Kasumi-1 (cell line): Measurements from ENCODE around the gene TBL1Y.
"Not testable (repeated sequence)": the region's sequence is repeated elsewhere in the genome, so short reads cannot be mapped to it uniquely, and the experiment has no call there.

Source experiments
- DNase-seq, 2 experiments: peaks; one replicate each; lab custom pipeline; 2025; lab: John Stamatoyannopoulos, UW

TBL1Y gene

DNA sequence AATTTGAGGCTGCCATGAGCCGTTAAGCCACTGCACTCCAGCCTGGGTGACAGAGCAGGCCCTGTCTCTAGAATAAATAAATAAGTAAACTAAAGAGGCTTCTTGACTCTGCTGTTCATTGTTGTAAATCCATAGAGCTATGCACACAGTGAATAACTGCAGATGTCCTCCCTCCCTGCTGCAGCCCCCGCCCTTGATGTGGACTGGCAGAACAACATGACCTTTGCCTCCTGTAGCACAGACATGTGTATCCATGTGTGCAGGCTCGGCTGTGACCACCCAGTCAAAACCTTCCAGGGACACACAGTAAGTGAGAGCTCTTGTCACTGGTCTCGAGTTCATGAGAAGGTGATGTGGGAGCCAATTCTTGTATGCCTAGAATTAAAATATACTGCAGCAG, 170.1 kb downstream of the TBL1Y start:
- not testable (repeated sequence) for DNase-seq

DNA sequence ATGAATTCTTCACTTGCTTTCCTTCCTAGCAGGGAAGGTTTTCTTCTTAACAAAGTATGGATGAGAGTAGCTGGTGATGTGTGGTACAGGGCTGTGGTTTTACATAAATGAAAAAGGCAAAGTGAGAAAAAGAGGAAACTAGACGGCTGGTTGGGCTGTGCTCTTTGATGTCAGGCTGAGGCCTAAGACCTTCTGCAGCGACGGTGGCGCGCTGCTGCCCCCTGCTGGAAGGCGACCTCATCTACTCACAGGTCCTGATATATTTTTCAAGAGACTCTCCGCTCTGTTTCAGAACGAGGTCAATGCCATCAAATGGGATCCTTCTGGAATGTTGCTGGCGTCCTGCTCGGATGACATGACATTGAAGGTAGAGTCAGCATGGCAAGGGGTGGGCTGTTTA, 175.1 kb downstream of the TBL1Y start:
- DNase-seq: no peak

DNA sequence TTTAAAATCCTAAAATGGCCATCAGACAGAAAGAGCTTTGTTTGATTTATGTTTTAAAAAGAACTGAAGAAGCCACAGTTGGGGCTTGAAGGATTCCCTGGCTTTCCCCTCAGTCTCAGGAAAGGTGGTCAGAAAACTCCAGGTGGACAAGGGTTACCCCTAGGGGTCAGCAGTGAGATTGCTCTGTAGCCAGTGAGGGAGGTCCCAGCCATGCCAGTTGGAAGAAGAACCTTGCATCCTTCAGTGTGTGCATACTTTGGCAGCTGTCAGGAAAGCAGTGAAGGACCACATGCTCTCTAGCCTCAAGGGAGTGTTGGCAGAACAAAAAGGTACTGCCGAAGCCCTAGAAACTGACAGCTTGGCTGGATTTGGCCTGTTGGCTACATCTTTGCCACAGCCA, 182.3 kb downstream of the TBL1Y start:
- no peak for DNase-seq

DNA sequence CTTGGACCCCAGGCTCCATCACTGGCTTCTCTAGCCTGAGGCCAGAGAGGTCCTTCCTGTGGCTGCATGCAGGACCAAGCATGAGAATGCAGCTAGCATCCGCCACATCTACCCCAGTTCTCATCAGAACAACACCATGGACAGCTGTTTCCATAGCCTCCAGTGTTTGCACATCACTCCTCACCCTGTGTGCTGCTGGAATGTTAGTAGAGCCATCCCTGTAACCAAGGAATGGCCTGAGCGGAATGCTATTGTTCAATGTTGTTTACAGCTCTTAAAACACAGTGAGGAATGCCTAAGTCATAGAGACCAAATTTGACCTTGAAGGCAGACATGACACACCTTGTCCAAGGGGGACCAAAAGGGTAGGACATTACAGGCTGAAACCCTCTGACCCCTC, 183.9 kb downstream of the TBL1Y start:
- DNase-seq: no peak

DNA sequence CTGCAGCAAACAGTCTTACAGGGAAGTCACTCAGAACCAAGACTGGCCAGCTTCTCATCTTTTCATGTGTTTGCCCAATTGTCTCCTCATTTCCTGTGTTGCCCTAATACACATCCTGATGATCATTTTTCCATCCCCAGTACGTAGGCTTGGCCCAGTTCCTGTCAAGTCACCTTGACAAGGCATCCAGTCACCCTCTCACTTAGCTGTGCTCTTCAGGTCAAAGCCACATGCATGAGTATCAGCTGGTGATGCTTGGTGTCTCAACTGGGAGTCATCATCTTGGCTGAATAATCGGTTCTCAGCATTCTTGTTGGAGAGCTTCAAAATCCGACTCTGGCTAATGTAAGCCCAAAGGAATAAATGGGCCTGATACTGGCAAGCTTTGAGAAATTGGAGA, 186.5 kb downstream of the TBL1Y start:
- DNase-seq: no peak

DNA sequence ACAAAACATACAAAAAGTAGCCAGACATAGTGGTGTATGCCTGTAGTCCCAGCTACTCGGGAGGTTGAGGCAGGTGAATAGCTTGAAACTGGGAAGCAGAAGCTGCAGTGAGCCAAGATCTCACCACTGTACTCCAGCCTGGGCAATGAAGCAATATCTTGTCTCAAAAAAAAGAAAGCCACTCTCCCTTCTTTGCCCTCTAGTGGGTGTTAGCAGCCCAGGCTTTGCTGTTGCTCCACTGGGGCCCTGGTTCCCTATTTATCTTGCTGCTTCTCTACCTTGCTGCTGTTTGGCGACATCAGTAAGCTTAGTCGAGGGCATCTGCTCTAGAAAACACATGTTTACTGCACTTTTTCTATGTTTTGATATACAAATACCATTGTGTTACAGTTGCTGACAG, 189.2 kb downstream of the TBL1Y start:
- DNase-seq: no peak

DNA sequence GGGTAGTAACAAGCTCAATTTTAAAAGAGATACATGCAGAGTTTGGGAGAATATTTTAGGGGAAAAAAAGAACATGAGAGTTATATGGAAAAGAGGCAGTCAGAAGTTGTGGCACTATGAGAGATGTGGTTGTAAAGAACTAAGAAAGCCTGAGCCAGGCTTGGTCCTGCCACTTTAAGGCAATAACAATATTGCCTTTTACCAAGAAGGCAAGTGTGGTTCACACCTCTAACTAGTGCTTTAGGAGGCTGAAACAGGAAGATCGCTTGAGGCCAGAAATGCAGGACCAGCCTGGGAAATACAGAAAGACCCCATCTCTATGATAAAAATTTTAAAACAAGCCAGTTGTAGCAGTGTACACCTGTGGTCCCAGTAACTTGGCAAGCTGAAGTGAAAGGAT, 192.2 kb downstream of the TBL1Y start:
- DNase-seq: no peak

DNA sequence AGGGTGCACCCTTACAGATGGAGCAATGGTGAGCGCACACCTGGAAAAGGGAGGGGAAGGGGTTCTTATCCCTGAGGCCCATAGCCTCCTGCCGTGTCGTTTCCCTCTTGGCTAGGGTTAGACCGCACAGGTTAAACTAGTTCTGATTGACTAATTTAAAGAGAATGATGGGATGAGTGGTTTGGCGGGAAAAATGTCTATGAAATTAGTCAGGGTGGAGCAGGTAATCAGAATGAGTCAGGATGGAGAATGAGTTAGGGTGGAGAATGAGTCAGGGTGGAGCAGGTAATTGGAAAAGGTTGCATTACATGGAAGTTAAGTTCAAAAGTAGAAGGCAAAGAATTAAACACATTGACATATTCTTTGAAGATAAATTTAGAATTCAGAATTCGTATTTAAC, 196.7 kb downstream of the TBL1Y start:
- no peak for DNase-seq

DNA sequence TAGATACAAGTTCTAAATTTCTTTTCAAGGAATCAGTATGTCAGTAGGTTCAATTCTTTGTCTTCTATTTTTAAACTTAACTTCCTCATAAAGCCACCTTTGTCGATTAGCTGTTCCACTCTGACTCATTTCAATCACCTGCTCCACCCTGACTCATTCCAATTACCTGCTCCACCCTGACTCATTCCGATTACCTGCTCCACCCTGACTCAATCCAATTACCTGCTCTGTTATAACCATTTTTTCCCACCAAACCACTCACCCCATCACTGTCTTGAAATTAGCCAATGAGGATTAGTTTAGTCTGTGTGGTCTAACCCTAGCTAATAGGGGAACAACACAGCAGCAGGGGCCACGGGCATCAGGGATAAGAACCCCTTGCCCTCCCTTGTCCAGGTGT, 199.6 kb downstream of the TBL1Y start:
- DNase-seq: no peak

DNA sequence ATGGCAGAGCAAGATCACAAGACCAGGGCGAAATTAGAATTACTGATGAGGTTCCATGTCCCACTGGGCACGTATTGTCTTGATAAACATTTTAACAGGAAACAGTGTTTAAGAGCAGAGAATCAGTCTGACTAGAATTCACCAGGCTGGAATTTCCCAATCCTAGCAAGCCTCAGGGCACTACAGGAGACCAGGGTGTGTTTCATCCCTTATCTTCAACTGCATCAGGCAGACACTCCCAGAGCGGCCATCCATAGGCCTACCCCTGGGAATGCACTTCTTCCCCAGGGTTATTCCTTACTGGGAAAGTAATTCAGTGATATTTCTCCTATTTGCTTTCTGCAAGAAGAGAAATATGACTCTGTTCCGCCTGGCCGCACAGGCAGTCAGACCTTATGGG, 205.4 kb downstream of the TBL1Y start:
- DNase-seq: no peak

DNA sequence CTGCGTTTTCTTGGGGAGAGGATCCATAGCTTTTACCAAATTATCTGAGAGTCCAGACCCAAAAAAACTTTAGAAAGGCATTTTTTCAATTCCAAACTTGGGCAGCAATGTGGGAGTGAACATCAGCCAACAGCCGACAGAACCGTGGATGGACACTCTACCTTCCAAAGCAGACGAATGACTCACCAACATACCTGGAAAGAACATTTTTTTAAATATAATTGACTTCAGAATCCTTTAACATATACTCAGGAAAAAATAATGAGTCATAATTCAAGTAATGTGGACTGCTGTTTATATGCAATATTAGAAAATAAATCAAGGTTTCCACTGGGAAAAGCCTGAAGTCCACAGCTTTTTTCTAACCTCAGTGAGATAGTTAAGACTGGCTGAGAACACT, 211.7 kb downstream of the TBL1Y start:
- DNase-seq: no peak

DNA sequence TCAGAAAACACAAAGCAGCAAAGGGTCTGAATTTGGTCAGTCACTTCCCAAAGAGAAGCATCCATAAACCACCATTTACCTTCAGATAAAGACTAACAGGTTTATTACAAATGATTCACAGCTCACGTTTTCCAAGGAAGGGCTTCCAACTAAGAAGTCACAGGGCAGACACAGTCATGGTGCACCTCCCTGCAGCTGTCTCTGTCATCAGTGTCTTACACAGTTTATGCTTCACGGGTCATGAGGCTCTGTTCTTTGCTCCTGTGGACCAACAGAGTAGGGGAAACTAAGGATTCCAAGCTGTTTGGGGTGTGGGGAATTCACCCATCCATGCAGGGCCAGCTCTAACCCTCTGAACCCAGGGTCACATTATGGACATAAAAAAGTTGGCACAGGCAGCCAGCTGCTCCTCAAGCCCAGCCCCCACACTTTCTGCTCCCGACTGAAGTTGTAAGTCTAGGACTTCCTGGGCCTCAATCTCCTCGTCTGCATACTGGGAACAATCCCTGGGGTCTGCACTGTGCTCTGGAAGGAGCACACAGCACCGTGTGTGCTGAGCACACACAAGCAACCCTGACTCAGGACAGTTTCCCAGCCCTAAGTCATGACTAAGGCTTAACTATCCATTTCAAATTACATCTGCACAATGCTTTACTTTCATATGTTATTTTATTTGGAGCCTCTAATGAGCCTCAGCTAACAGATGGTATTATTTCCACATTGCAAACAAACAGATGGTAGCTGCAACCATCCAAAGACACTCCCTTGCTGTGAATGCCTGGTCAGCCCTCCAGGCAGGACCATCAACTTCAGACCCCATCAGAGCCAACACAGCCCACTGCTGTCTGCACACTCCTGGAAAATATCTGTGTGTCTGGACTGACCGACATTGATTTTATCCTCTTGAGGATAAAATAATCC, 214.9 kb downstream of the TBL1Y start:
- DNase-seq: no peak

DNA sequence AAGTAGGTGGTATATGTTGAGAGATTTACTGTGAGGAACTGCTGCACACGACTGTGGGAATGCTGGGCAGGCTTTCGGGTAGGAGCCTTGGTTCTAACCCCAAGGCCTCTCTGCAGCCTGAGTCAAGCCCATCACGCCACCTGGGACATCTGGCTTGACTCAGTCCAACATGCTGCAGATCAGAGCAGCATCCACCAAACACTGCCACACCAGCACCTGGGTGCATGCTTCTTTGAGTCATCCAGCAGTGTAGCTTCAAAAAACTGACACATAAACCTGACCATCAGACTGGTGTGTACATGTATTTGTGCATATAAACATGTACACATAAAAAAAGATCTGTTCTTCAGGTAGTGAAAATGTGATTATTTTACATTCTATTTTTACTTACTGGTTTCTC, 217.7 kb downstream of the TBL1Y start:
- no peak for DNase-seq
